Measurements from ENCODE around the gene SMIM24.

GRCh38 chr19:3496392-3497273 lies 16.3 kb upstream of the SMIM24 start:
- TF ChIP-seq, protein P1, sequence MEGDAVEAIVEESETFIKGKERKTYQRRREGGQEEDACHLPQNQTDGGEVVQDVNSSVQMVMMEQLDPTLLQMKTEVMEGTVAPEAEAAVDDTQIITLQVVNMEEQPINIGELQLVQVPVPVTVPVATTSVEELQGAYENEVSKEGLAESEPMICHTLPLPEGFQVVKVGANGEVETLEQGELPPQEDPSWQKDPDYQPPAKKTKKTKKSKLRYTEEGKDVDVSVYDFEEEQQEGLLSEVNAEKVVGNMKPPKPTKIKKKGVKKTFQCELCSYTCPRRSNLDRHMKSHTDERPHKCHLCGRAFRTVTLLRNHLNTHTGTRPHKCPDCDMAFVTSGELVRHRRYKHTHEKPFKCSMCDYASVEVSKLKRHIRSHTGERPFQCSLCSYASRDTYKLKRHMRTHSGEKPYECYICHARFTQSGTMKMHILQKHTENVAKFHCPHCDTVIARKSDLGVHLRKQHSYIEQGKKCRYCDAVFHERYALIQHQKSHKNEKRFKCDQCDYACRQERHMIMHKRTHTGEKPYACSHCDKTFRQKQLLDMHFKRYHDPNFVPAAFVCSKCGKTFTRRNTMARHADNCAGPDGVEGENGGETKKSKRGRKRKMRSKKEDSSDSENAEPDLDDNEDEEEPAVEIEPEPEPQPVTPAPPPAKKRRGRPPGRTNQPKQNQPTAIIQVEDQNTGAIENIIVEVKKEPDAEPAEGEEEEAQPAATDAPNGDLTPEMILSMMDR (conservative IDR thresholded peaks at IDR 0.05; ENCODE audit: low read depth in 2 of 2) = no peak
- TF ChIP-seq POLR2AphosphoS5 (IDR thresholded peaks at IDR 0.05; ENCODE audit: low read depth) (no peak), EZH2 (IDR thresholded peaks at IDR 0.05; ENCODE audit: low read depth, unreplicated experiment) (no peak), EZH2phosphoT487 (IDR thresholded peaks at IDR 0.05; ENCODE audit: unreplicated experiment) (no peak), ETS1 (IDR thresholded peaks at IDR 0.05) (no peak), ZNF114 (CRISPR knock-in tag; IDR thresholded peaks at IDR 0.05) (no peak), ZNF331 (CRISPR knock-in tag; IDR thresholded peaks at IDR 0.05; ENCODE audit: low read depth) (no peak), STAT1 (IDR thresholded peaks at IDR 0.05; ENCODE audit: unreplicated experiment) (no peak), JUNB (IDR thresholded peaks at IDR 0.05; ENCODE audit: unreplicated experiment) (no peak), CREB1 (CRISPR knock-in tag; IDR thresholded peaks at IDR 0.05; ENCODE audit: low read depth) (no peak), ZNF462 (CRISPR knock-in tag; IDR thresholded peaks at IDR 0.05) (no peak), NANOG (IDR thresholded peaks at IDR 0.05; ENCODE audit: borderline replicate concordance) (no peak)
- TF ChIP-seq, protein P2, sequence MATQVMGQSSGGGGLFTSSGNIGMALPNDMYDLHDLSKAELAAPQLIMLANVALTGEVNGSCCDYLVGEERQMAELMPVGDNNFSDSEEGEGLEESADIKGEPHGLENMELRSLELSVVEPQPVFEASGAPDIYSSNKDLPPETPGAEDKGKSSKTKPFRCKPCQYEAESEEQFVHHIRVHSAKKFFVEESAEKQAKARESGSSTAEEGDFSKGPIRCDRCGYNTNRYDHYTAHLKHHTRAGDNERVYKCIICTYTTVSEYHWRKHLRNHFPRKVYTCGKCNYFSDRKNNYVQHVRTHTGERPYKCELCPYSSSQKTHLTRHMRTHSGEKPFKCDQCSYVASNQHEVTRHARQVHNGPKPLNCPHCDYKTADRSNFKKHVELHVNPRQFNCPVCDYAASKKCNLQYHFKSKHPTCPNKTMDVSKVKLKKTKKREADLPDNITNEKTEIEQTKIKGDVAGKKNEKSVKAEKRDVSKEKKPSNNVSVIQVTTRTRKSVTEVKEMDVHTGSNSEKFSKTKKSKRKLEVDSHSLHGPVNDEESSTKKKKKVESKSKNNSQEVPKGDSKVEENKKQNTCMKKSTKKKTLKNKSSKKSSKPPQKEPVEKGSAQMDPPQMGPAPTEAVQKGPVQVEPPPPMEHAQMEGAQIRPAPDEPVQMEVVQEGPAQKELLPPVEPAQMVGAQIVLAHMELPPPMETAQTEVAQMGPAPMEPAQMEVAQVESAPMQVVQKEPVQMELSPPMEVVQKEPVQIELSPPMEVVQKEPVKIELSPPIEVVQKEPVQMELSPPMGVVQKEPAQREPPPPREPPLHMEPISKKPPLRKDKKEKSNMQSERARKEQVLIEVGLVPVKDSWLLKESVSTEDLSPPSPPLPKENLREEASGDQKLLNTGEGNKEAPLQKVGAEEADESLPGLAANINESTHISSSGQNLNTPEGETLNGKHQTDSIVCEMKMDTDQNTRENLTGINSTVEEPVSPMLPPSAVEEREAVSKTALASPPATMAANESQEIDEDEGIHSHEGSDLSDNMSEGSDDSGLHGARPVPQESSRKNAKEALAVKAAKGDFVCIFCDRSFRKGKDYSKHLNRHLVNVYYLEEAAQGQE (IDR thresholded peaks at IDR 0.05; ENCODE audit: unreplicated experiment) = no peak

Measured in GM23338 (cell line).